ENCODE measurements around the gene APPBP2.

Gene APPBP2

DNA sequence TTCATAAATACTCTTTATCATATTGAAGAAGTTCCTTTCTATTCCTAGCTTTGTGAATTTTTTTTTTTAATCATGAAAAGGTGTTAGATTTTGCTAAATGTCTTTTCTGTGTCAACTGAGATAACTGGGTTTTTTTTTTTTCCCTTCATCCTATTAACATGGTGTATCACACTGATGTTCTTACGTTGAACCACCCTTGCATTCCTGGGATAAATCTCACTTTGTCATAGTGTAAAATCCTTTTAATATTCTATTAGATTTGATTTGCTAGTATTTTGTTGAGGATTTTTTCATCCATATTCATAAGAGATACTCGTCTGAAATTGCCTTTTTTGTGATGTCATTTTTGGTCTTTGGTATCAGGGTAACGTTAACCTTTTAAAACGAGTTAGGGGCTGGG lies 54.6 kb downstream of the APPBP2 start:
- TF ChIP-seq ZFX (IDR thresholded peaks at IDR 0.05; ENCODE audit: borderline replicate concordance): no peak
- no peak for TF ChIP-seq CTCF (IDR thresholded peaks at IDR 0.05)
- no peak overlapping the region for H3K27ac ChIP-seq

DNA sequence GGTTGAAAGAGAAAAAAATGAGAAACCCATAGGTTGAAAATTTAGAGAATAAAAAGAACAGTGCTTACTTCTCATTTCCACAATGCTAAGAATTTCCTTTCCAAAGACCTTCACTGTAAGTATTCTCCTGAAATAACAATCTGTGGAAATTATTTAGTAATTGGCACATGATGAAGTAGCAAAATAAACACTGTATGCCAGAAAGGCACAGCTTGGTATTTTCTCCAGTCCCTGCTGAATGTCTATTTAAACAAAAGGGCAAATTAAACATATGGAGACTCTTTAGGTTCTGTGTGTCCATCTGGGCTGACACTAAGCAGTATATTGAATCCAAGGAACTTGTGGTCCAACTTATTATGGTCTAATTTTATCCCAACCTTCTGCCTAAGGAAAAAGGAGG lies 57.7 kb downstream of the APPBP2 start:
- TF ChIP-seq CTCF (IDR thresholded peaks at IDR 0.05): no peak
- TF ChIP-seq ZFX (IDR thresholded peaks at IDR 0.05; ENCODE audit: borderline replicate concordance): no peak
- H3K27ac ChIP-seq: peak overlapping the region; percentile 54

GRCh38 chr17:60464343-60464742 lies 61.7 kb downstream of the APPBP2 start:
- TF ChIP-seq CTCF (IDR thresholded peaks at IDR 0.05): no peak
- no peak for TF ChIP-seq ZFX (IDR thresholded peaks at IDR 0.05; ENCODE audit: borderline replicate concordance)
- no peak overlapping the region for H3K27ac ChIP-seq

DNA sequence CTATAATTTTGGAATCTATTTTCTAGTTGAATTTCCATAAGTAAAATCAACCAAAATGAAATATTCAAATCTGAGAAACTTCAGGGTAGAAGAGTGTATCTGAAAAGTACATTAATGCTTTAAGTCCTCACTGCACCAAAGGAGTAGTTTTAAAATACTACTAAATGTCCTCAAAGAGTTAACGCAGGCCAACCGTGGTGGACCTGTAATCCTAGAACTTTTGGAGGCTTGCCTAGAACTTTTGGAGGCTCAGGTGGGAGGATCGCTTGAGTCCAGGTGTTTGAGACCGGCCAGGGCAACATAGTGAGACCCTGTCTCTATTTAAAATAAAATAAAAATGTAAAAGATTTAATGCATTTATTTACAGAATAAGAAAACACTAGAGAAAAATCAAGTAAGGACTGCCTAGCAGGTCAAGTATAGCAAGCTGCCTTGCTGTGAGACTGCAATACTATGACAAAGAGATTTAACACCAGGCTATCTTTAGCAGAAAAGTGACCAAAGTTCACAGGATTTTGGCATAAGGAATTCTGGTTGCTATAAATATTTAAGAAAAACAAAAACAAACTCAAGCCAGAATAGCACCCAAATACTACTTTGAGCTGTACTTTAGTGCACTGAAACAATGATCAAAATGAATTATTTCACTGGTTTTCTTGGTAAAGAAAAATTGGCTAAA lies 62.7 kb downstream of the APPBP2 start:
- TF ChIP-seq CTCF (IDR thresholded peaks at IDR 0.05): no peak
- TF ChIP-seq ZFX (IDR thresholded peaks at IDR 0.05; ENCODE audit: borderline replicate concordance): no peak
- no peak overlapping the region for H3K27ac ChIP-seq

DNA sequence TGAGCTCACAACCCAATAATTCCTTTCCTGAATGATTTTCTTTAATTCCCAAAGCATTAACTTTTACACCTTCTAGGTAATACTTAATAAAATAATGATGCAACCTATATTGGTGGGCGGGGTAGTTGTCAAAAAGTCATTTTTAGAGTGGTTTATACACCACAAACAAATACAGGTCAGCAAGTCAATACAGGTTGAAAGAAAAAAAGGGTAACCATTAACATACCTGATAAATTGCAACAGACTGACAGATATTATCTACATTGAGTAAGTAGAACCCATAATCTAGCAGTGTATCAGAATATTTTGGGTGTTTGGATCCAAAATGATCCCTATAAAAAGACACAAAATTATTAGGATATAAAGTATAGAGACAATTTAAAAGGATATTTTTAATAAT lies 64.5 kb downstream of the APPBP2 start:
- no peak overlapping the region for H3K27ac ChIP-seq
- TF ChIP-seq ZFX (IDR thresholded peaks at IDR 0.05; ENCODE audit: borderline replicate concordance) (no peak), CTCF (IDR thresholded peaks at IDR 0.05) (no peak)

- no peak overlapping the region for H3K27ac ChIP-seq
- no peak for TF ChIP-seq CTCF (IDR thresholded peaks at IDR 0.05)
- no peak for TF ChIP-seq ZFX (IDR thresholded peaks at IDR 0.05; ENCODE audit: borderline replicate concordance)
Observed at GRCh38 chr17:60457148-60457547, 68.9 kb downstream of the APPBP2 start.

- TF ChIP-seq CTCF (IDR thresholded peaks at IDR 0.05): no peak
- no peak for TF ChIP-seq ZFX (IDR thresholded peaks at IDR 0.05; ENCODE audit: borderline replicate concordance)
- no peak overlapping the region for H3K27ac ChIP-seq
Observed at GRCh38 chr17:60455378-60455777, 70.7 kb downstream of the APPBP2 start.

Data from 22Rv1 (cell line).